GM12801 (cell line): ENCODE measurements around the gene TMEM161A.

Source experiments
- CTCF ChIP-seq: IDR thresholded peaks from one replicate; pipeline ENCODE4 v1.5.1; 2011; ENCODE audit warnings: control low read depth; ENCODE audit not compliant: insufficient read length; ENCODE audit errors: extremely low read depth

Gene TMEM161A

DNA sequence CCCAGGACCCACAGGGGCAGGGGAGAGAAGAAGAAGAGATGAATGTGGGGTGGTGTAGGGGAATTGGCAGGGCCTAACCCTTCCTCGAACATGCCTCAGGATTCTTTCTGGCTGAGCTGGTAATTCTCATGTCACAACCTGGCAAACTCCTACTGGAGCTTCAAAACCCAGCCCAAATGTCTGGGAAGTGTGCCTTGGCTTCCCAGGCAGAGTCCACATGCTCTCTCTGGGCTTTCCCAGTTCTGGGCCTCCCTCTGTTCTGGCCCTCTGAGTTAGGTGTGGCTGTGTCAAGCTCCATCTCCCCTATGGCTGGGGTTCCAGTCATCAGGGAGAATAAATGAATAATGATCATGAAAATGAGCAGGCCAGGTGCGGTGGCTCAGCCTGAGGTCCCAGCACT is 11.2 kb upstream of the TMEM161A start:
- no peak for TF ChIP-seq CTCF

DNA sequence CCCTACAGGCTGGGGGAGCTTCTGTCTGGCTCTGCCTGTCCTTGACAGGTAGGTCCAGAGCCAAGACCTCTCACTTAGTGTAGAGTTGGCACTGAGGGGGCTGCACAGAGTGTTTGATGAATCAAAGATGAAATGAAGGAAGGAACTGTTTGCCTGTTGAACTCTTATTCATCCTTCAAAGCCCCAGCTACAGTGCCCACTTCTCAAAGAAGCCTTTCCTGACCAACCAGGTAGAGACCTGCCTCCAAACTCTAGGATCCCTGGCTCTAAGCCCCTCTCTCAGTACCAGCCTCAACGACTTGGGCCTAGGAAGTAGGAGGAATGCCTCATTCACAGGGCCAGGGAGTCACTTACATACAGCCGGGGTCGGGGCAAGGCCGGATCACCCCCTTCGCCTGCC is 9.1 kb upstream of the TMEM161A start:
- TF ChIP-seq CTCF = no peak

DNA sequence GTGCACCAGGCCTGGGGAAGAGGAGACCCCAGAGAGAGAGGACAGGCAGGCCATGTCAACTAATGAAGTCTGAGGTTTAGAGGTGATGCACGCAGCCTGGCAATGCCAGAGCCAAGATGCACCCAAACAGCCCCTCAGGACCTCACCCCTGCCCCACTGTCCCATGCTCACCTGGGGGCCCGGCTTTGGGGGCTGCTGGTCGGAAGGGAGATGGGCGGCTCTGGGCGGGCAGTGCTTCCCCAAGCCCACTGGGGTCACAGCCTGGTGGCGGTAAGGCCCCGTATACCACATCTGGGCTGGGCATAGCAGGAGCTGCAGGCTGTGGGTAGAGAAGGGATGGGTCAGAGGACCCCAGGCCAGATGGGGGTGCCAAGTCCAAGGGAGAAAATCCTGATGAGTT is 8.6 kb upstream of the TMEM161A start:
- no peak for TF ChIP-seq CTCF

DNA sequence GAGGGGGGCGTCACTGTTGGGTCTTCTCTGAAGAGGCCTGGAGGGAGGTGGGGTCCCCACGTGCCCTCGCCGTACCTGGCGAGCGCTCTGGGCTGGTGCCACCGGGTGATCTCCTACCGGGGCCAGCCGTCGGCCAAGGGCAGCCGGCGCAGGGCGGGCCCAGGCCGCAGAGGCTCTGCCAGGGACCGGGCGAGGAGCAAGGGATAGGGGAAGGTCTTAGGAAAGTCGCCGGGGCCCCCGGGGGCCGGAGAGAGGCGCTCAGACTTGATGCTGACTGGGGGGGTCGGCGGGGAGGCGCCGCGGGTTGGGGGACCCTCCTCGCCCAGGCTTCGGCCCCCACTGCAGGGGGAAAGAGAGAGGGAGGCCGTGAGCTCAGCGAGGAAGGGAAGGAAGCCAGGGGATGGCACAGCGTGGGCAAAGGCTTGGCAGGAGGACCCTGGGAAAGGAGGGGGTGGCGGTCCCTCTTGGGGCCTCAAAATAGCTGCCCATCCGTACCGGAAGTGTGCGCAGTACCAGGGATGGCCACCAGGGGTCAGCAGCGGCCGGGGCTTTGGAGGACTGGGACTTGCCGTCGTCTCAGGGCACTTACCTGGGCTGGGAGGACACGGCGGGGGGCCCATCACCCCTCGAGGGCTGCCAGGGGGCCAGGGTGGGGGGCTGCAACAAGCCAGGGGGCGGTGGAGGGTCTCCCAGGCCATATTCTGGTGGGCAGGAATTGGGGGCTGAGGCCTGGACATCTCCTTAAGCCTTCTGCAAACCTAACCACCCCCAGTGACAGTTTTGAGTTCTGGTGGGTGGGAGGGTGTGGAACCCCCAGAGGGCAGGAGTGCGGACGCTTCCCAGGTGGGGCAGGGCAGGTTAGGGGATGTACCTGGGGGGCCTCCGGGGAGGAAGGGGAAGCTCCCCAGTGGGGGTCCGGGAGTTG is 7.7 kb upstream of the TMEM161A start:
- TF ChIP-seq CTCF = no peak

GRCh38 chr19:19145281-19145680 is 7.0 kb upstream of the TMEM161A start:
- no peak for TF ChIP-seq CTCF

- TF ChIP-seq CTCF = no peak
Observed at GRCh38 chr19:19142347-19142746, 4.1 kb upstream of the TMEM161A start.

DNA sequence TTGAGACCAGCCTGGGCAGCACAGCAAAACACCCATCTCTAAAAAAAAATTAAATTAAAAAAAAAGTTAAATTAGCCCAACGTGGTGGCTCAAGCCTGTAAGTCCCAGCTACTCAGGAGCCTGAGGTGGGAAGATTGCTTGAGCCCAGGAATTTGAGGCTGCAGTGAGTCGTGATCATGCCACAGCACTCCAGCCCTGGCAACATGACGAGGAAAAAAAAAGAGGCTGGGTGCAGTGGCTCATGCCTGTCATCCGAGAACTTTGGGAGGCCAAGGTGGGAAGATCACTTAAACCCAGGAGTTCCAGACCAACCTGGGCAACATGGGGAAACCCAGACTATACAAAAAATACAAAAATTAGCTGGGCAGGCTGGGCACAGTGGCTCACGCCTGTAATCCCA is 2.2 kb upstream of the TMEM161A start:
- TF ChIP-seq CTCF = no peak

DNA sequence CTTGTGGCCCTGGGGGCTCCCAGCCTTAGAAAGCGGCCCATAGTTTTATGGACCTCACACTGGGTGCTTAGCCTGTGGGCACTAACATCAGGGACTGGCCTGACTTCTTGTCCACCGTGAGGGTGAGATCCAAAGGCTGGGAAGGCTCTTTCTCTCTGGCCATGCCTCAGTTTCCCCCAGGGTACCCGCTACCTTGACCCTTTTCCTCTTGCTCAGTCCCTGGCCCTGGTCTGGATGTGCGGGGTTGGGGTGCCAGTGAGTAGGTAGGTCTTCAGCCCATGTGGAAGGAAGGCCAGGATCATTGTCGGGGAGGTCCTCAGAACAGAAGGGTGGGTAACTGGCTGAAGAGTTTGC is 1.6 kb upstream of the TMEM161A start:
- no peak for TF ChIP-seq CTCF
